Stimulated activated CD8-positive, alpha-beta memory T cell treated with anti-CD3 and anti-CD28 coated beads, Interleukin-15, amount 100 ng/mL, for 1 hour (primary cell): ENCODE measurements around the gene PDE10A.

Source experiments
- DNase-seq: peaks from one replicate; pipeline ENCODE4 v3.0.0-alpha.2; 2020; ENCODE audit warnings: low read depth

The PDE10A gene

DNA sequence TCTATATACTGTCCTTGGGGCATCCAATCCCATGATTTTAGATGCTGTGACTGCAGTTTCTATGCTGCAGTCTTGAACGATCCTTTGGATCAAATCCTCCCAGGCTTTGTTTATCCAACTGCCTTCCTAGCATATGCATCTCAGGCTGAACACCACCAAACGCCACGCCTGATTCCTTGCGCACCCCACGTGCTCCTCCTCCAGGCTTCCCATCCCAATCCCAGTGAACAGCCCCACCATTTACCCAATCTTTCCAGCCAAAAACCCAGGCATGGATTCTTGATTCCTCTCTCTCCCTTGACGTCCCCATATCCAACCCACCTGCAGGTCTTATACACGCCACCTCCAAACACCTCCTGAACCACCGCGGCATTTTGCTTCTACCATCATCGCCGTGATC is 7.8 kb downstream of the PDE10A start:
- DNase-seq = no peak

DNA sequence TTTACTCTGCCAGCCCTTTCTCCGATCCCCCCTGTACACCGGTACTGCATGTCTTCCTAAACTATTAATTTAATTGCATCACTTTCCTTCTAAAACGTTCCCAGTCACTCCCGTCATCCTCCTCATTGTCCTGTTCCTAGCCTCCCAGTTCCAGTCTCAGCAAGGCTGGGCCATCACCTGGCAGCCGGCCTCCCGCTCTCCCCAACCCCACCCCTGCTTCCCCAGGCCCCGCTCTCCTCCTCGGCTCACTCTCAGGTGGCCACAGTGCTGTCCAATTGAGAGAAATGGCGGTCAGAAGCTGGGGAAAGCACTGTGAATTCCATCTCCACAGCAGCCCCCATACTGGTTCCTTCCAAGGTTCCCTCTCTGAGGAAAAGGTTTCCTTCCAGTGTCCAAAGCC is 8.9 kb downstream of the PDE10A start:
- no peak for DNase-seq

GRCh38 chr6:165653607-165654006 is 9.4 kb downstream of the PDE10A start:
- no peak for DNase-seq

DNA sequence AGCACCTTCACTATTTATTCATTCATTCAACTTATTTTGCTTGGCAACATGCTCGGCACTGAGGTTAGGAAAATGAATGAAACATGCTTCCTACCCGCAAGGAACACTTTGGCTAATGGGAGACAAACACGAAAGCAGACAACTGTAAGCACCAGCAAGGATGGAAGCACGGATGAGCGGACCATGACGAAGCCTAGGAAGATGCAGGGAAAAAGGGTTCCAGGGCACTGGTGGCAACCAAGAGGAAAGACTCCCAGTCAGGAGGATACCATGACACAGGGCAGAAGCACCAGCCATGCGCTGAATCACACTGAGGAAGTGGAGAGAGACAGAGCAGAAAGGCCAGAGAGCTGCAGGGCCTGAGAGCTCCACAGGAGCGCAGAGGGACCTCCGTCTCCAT is 9.8 kb downstream of the PDE10A start:
- DNase-seq = no peak

- DNase-seq = no peak
Measured at GRCh38 chr6:165652766-165653165, 10.3 kb downstream of the PDE10A start.

DNA sequence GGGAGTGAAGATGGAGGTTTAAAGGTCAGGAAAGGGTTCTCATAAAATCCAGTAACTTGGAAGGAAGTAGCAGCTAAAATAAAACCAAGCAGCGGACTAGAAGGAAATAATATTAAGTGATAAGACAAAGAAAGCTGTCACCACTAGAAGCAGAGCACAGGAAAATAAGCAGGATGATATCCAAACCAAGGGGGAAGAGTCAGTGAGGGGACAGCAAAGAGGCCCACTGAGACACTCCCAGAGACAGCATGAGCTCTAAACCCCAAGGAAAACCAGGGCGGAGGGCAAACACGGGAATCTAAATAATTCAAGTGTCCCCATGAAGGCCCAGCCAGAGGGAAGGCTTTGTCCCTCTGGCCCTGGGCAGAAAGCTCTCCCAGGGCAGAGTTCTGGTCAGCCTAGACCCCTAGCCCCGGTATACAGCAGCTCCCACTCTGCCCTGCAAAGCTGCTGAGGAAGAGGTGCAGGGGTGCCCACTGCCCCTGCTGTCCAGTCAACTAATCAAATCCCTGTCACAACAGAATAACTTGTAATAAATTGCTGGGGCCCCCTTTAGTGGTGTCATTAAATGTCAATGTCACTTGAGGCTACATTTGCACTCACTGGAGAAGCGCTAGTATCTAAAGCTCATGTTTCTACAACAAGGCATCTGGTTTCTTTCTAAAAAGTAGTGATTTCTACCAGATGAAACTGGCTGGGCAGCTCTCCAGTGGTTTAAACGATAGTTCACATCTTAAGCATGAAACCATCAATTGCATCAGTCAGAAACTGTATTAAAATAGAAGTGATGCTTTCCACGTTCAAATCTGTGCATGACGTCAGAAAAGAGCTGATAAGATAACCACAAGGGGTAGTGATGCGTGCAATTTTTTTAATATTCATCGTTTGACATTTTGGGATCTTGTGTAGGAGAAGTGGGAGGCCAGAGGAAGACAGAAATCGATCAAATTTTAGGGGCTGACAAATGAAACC is 13.6 kb downstream of the PDE10A start:
- no peak for DNase-seq

DNA sequence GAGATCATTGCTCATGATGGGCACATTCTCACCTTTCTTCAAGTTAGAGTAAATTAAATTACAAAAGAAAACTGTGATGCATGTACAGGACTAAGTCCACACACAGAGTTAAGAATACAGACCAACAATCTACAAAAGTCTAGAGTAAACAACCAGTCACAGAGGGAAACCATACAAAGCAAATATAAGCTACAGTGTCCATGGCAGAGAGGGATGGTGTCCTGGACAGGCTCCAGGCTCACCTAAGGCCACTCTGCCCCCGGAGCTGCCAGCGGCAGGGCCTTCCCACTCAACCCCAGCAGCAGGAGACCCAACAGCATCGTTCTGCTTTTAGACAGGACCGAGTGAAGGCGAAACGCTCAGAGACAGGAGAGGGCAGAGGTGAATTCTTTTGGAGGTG is 16.0 kb downstream of the PDE10A start:
- no peak for DNase-seq

DNA sequence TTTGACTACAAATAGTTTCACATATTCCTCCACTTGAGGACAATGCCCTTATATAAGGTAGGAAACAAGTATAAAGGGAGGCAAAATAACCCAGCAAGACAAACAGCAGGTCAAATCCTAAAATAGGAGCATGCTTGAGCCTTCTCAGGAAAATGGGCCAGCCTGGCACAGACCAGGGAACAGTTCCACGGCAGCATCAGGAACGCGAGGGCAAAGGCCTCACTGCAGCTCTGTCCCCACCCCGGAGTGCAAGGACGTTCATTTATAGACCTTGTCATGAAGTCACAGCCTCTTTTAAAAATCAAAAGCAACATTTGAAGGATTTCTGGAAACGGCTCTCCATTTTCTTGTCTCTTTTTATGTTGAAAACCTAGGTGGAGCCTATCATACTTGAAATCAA is 17.1 kb downstream of the PDE10A start:
- DNase-seq = no peak

DNA sequence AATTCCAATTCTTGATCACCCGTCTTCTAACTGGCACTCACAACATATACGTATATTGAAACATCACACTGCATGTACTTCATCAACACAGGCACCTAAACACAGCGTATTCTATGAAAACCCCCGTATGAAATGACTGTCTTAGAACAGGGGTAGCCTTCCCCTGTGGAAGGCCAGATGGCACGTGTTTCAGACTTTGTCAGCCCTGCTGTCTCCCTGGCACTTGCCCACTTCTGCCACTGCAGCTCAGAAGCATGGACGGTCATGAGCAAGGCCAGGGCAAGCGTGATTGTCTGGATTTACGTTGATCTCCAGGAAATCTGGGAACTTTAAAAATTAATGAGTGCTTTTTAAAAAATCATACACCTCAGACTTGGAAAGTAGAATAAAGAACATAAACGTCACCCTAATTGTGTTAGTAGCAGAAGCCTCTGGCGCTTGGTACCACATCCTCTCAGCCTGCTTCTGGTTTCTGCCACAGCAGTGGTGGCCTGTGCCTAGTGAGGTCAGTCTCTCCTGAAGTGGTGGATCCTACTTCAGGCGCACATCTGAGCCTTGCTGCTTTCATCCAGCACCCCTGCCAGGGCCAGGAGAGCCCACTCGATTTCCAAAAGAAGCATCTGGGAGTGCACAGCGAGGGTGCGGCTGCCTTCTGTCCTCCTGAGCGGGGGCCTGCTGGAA is 18.3 kb downstream of the PDE10A start:
- DNase-seq = no peak

DNA sequence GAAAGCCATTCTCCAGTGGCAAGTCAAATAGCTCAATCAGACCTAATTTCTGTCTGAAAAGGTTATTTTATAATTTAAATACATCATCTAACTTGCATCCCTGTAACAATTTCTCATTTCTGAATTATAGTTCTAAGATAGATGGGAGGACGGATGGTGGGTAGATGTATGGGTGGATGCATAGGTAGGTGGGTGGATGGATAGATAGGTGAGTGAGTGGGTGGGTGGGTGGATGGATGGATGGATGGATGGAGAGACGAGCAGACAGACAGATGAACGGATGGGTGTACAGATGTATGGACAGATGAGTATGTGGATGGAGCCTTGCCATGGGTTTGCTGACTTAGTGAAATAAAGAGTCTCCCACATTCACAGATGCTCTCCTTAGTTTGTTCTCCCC is 20.0 kb downstream of the PDE10A start:
- no peak for DNase-seq

GRCh38 chr6:165641672-165642156 is 21.3 kb downstream of the PDE10A start:
- no peak for DNase-seq

DNA sequence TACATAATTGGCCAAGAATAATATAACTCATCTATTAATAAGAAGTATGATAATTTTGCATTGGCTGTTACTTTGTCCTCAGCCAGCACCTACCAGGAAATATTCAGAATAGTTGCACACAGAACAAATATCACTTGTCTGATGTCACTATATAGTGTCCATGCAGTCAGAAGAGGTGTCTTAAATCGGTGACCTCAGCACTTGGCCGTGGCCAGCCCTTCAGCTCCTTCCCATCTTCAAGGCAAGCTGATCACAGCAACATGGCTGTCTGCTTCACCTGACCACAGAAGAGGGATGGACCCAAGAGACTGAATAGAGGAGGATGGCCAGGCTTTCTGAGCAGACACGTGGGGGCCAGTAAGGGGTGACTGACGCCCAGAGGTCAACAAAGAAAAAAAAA is 22.2 kb downstream of the PDE10A start:
- no peak for DNase-seq

DNA sequence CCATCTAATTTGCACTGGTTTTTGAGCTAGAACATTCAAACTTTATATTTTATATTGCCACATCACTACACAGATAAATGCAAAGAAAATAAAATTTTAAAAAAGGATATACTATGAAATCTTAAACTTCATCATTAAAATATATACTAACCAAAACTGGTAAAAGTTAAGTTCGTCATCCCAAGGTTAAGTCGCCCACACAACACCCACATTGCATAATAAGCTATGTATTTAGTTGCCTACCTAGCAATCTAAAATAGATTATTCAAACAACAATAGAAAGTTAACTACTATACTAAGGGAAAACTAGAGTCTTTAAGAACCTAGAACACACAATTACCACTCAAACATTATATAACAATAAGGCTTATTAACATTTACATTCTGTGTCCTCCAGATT is 24.5 kb downstream of the PDE10A start:
- DNase-seq = no peak

GRCh38 chr6:165637586-165637985 is 25.5 kb downstream of the PDE10A start:
- DNase-seq = no peak

DNA sequence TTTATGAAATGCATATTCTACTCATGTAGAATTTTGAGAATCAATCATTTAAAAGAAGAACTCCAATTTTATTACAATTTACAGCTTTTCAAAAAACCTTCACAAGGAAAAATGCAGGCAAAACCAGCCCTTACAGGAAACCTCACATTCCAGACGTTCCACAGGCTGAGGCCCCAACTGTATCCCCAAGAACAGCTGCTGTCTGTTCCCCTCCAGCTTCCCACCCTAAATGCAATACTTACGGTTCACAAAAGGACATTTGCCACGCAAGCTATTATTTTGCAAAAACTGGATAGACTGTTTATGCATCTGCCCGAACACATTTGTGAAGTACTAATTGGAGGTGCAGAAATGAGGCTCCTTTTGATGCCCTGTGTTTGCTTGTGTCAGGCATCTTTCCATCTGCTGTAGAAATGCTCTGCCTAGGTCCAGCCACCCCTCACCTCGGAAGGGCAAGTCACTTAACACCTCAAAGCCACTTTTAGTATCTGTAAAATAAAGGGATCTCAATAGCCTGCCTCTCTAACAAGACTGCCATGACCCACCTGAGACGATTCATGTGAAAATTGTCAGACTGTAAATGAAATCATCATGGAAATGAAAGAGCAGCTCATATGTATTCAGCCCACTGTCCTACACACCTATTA is 26.5 kb downstream of the PDE10A start:
- no peak for DNase-seq

DNA sequence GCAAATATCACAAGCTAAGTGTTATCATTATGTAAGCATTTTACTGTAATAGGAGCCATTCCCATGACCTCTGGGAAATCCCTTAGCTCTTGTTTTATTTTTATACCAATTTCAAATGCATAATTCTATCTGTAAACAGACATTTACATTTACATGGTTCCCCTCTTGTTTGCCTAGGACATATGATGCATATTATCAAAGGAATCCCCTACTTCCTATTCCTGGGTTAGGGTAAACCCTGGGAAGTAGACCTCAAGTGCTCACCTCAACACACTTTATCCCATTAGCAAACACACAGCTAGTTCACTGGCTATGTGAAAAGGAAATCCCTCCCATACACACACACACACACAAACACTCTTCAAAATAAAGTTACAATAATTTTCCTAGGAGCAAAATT is 27.1 kb downstream of the PDE10A start:
- no peak for DNase-seq

DNA sequence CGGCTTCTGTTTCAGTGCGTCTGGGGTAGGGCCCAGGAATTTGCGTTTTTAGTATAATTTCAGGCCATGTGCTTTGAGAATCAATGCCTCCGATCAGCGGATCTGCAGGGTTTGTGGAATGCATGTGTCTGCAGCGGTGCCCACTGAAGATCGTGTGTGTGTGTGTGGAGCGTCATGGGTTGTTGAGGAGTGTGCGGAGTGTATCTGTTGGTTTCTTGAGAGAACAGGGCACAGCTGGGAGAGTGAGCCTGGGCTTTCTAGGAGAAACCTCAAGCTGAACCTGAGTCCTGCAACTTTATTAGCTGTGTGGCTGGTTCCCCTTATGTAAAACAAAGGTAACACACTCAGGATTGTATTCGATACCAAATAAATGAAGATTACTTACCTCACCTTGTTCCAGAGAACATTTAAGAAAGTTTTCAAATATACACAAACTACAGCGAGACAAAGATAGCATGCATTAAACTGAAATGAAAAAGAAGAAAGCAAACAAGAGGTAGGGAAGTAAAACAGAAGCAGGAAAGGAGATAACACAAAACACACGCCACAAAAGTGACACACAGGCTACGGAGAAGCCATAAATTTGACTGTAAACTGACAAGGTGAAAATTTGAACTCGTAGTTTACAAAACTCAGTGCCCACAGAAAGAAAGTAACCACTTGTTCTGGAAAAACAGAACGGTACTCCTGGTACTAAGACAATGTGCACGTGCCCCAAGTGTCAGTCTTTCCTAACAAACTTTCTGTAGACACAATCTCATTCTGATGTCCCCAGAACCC is 28.8 kb downstream of the PDE10A start:
- DNase-seq = no peak

GRCh38 chr6:165632194-165632593 is 30.8 kb downstream of the PDE10A start:
- DNase-seq = no peak

- no peak for DNase-seq
Measured at GRCh38 chr6:165630544-165630953, 32.5 kb downstream of the PDE10A start.

DNA sequence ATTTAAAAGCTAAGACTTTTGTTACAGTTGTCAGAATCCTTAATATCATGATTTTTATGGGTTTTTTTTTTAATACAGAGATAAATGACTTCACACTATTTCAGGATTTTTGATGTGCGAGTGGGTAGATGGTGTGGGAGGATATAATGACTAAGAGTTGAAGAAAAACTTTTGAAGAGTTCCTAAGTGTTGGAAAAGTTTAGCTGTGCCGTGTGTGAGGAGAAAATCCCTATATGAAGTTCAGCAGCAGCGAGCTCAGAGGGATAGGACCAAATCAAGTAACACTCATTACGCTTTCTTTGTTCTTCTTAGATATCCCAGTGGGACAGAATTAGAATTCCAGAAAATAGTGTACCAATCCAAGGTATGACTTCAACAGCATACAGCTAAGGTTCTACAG is 34.1 kb downstream of the PDE10A start:
- DNase-seq = no peak

- DNase-seq = no peak
Measured at GRCh38 chr6:165627366-165627765, 35.7 kb downstream of the PDE10A start.

DNA sequence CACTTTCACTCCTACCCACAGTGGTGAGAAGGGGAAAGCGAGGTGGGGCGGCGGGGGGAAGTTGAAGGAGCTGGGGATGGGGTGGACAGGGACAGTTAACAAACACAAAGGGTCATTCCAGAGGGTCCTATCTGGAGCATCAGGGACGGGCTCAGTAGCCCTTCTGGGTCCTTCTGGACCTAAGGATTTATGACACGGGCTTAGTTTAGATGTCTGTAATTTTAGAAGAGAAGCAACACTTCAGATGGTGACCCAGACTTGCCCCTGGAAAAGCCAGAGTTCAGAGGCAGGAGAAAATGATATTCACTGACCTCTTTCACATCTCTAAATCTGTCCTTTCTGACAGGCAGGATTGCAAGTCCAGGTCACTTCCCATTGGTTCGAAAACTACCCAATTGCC is 36.3 kb downstream of the PDE10A start:
- DNase-seq = no peak
